ENCODE data around the gene CYTH1.

CYTH1 gene

GRCh38 chr17:78734793-78735641 lies 47.1 kb downstream of the CYTH1 start:
- DNase-seq, result no peak

- no peak for DNase-seq
Measured at GRCh38 chr17:78732354-78732753, 49.7 kb downstream of the CYTH1 start.

GRCh38 chr17:78731904-78732303 lies 50.2 kb downstream of the CYTH1 start:
- no peak for DNase-seq

- no peak for DNase-seq
Measured at GRCh38 chr17:78729641-78730040, 52.4 kb downstream of the CYTH1 start.

- no peak for DNase-seq
Measured at GRCh38 chr17:78728495-78728894, 53.6 kb downstream of the CYTH1 start.

- no peak for DNase-seq
Measured at GRCh38 chr17:78727476-78728229, 54.4 kb downstream of the CYTH1 start.

DNA sequence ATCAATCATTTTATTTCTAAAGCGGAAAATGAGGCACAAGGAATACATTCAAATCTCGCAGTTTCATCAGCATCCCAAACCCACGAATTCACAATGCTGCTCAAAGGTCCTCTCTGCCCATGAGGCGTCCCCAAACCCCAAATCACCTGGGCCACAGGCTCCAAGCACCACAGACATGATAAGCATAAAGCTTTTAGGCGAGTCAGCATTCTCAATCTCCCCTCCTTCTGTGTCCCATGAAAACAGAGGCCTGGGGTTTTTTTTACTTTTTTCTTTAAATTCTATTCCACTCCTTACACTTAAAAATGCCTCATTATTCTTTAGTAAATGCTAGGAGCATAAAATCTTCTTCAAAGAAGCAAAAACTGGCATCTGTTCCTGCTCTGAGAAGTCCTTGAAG lies 55.0 kb downstream of the CYTH1 start:
- no peak for DNase-seq

DNA sequence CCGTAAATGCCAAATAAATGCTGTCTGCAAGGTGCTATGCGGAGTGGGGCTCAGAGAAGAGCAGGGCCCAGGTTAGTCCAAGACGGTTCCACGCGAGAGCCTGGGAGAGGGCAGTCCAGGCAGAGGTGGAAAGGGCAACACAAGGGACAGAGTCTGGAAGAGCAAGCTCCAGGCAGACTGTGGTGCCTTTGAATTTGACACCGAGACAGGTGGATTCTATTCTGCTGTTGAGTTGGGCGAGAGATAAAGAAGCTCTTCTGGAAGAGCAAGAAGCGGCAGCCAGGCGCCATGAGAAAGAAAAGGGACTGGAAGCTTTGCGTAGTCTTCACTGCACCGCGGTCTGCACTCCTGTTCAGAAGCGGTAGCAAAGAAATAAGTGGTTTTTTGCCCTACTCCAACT lies 55.6 kb downstream of the CYTH1 start:
- DNase-seq, result no peak

DNA sequence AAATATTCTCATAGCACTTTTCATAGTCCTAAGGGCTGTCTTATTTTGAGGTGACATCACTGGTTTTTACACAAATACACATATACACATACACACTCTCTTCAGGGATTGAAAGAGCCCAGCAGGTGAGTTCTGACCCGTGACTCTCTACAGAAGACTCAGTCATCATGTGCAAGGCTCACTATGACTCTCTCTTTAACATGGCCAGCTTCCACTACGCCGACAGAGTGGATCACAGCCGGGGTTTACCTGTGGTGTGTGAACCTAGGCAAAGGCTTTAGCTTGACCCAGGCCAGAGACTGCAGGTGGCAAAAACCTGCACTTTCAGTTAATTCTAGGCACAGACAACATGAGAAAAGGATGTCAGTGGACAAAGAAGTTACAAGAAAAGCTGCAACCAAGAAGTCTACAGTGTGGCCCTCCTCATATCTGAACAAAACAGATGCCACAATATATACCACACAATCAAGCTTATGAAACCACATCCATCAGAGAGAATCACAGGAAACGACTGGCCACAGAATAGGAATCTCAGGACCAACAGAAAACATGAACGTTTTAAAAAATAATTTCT lies 56.5 kb downstream of the CYTH1 start:
- peak; percentile 91 for DNase-seq

DNA sequence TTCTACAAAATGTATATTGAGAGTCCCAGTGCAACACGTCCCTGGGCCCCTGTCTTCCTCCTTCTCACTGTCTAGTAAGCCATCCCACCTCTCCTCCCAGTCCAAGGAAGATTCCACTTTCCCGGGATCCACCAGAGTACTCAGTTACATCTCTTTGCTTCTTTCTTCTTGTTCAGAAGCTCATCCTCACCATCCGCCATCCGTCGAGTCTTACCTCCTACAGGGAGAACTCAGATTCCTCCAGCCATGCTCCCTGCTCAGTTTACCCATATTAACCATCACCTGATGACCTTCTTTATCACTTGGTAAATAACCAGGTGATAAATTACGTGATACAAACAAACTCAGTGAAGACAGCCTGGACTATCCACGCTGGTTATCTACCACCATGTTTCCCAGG lies 57.1 kb downstream of the CYTH1 start:
- no peak for DNase-seq

- no peak for DNase-seq
Measured at GRCh38 chr17:78724544-78724943, 57.5 kb downstream of the CYTH1 start.

DNA sequence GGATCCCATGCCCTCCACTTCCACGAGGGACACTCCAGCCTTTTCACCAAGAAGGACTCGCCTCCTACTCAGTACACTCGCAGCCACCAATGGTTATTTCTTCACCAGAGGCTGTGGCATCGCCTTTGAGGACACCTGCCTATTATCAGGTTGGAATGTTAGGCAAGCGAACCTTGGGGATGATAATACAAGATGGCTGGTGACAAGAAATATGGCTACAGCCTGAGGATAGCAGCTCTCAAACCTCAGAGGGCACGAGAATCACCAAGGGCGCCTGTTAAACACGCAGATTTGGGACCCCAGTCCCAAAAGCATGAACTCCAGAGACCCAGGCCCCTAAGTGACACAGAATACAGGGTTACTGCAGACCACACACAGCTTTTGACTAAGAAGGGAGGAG lies 58.1 kb downstream of the CYTH1 start:
- no peak for DNase-seq

DNA sequence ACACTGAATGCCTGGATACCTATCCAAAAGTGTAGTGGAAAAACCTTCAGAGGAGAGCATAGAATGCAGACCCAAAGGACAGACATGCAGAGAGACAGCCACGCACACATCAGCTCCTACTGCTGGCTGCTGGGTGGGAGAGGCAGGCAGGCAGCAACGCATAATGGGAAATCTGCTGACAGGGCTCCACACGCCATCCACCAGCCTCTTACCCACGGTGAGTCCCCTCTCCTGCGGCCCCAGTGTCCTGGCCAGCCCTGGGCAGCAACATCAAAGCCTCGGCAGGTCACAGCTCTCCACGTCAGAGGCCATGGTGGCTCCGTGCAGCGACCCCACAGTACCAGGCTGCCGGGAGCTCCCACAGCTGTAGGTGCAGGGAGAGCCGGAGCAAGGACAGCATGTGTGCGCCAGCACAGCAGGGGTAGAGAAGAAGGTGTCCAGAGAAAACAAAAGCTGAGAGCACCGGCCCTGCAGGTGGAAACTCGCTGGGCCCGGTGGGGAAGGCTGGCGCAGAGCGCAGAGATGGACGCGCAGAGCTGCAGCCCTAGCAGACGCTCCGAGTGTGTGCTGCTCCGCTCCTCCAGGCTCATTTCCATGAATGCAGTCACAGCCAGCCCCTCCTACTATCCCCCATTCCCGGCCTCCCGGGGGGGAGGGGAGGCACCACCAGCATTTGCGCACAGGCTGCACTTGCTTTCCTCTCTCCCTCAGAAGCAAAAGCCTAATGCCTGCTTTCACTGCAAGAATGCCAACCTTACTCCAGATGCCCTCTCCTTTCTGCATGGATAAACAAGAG lies 58.9 kb downstream of the CYTH1 start:
- DNase-seq, result no peak

DNA sequence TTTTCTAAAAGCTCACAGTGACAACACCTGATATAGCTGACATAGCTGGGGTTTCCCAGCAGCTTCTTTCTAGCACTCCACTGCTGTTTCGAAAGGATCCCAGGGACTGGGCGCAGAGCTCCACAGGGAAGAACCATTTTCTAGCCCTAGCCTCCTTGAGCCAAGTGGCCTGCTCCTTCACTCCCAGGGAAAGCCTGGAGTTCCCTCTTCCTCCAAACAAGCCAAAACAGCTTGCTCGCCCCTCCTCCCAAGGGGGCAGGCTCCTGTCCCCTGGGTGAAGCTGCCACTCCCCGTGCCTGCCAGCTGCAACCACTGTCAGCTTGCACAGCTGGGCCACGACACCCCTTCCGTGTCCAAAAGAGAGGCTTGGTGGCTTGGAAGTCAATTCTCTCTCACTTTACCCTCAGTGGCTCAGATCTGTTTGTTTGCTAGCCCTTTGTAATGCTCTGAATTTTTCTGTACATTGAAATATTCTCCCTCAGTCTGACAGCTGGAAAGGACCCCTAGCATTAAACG lies 59.8 kb downstream of the CYTH1 start:
- no peak for DNase-seq

DNA sequence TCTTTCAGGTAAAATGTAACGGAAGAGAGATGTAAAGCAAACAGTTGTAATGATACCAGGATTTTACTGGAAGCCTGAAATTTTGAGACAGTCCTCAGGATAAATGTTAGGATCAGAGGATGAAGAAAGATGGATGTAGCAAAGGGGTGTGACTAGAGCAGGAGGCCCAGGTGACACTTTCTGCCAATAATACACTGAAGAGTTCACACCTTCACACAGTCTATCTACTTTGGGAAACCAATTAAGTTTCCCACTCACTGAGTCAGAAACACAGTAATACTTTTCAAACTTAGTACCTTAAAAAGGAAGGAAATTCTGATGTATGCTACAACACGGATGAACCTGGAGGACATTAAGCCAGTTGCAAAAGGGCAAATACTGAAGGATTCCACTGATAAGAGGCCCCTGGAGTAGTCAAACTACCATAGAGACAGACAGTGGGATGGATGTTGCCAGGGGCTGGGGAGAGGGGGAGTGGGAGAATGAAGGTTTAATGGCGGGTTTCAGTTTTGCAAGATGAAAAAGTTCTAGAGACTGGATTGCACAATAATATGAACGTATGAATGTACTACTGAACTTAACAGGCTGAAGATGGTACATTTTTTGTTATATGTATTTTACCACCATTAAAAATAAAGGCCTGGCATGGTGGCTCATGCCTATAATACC lies 62.3 kb downstream of the CYTH1 start:
- DNase-seq, result no peak

GRCh38 chr17:78718575-78719208 lies 63.4 kb downstream of the CYTH1 start:
- peak; percentile 16 for DNase-seq

GRCh38 chr17:78717431-78717980 lies 64.6 kb downstream of the CYTH1 start:
- DNase-seq, result no peak

- no peak for DNase-seq
Measured at GRCh38 chr17:78716814-78717393, 65.2 kb downstream of the CYTH1 start.

DNA sequence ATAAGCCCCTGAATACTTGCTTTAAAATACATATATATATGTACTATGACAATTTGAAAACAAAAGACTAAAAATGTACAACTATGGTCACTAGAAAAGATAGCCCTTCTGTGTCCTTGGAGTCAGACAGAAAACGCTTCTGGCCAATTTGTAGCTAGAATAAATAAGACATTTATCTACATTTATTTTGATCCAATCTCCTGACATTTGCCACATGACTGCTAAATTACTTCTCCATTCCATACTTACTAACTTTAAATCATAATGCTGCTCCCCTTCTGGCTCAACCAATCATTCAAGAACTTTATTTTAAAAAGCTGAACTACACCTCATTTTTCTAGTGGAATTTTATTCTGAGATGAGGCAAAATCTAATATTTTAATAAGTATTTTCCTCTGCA lies 65.8 kb downstream of the CYTH1 start:
- no peak for DNase-seq

- no peak for DNase-seq
Measured at GRCh38 chr17:78715876-78716275, 66.2 kb downstream of the CYTH1 start.
